Left forelimb (tissue), 1 donor: ENCODE measurements around the gene TAF1L.
"Not testable (repeated sequence)": the region's sequence is repeated elsewhere in the genome, so short reads cannot be mapped to it uniquely, and the experiment has no call there.

Source experiments
- DNase-seq: peaks from one replicate; pipeline ENCODE4 v3.0.0-alpha.2; 2018; ENCODE audit warnings: low spot score

Gene TAF1L

GRCh38 chr9:32635362-32635761, at the start of gene TAF1L:
Gene TAF1L (minus strand): TSS chr9:32635669. CDS start chr9:32635579, 90 bp downstream.
- DNase-seq = no peak

- DNase-seq = no peak
Measured at GRCh38 chr9:32681751-32682150, 46.3 kb upstream of the TAF1L start.

- DNase-seq = no peak
Measured at GRCh38 chr9:32677931-32678330, 42.5 kb upstream of the TAF1L start.

- DNase-seq = no peak
Measured at GRCh38 chr9:32672469-32672868, 37.0 kb upstream of the TAF1L start.

GRCh38 chr9:32671333-32671732, 35.9 kb upstream of the TAF1L start:
- no peak for DNase-seq

- DNase-seq = no peak
Measured at GRCh38 chr9:32665101-32665500, 29.6 kb upstream of the TAF1L start.

- DNase-seq = no peak
Measured at GRCh38 chr9:32663741-32664140, 28.3 kb upstream of the TAF1L start.

GRCh38 chr9:32647671-32648070, 12.2 kb upstream of the TAF1L start:
- DNase-seq = no peak

- DNase-seq = no peak
Measured at GRCh38 chr9:32644698-32645097, 9.2 kb upstream of the TAF1L start.

- not testable (repeated sequence) for DNase-seq
Measured at GRCh38 chr9:32633151-32633550, 2.3 kb downstream of the TAF1L start.

- DNase-seq = no peak
Measured at GRCh38 chr9:32631991-32632390, 3.5 kb downstream of the TAF1L start.

GRCh38 chr9:32627394-32627954, 8.0 kb downstream of the TAF1L start:
- DNase-seq = no peak

GRCh38 chr9:32625320-32625719, 10.1 kb downstream of the TAF1L start:
- no peak for DNase-seq

GRCh38 chr9:32622948-32623347, 12.5 kb downstream of the TAF1L start:
- no peak for DNase-seq

- no peak for DNase-seq
Measured at GRCh38 chr9:32618261-32618660, 17.2 kb downstream of the TAF1L start.

- no peak for DNase-seq
Measured at GRCh38 chr9:32606811-32607210, 28.7 kb downstream of the TAF1L start.

- no peak for DNase-seq
Measured at GRCh38 chr9:32603914-32604852, 31.3 kb downstream of the TAF1L start.

- DNase-seq = not testable (repeated sequence)
Measured at GRCh38 chr9:32599021-32599420, 36.4 kb downstream of the TAF1L start.

GRCh38 chr9:32596936-32597335, 38.5 kb downstream of the TAF1L start:
- DNase-seq = no peak

- no peak for DNase-seq
Measured at GRCh38 chr9:32596096-32596865, 39.2 kb downstream of the TAF1L start.

GRCh38 chr9:32590898-32591297, 44.6 kb downstream of the TAF1L start:
- DNase-seq = no peak

GRCh38 chr9:32590476-32590875, 45.0 kb downstream of the TAF1L start:
- DNase-seq = no peak
